Hematopoietic multipotent progenitor cell treated with erythropoietin and hydrocortisone succinate and interleukin-3 and kit ligand, for 8 days (in vitro differentiated cells): ENCODE results near the gene NUCB2.
"Not testable (repeated sequence)": the region's sequence is repeated elsewhere in the genome, so short reads cannot be mapped to it uniquely, and the experiment has no call there.

Experiments
- DNase-seq: peaks from one replicate; pipeline ENCODE4 v3.0.0-alpha.2; 2015

Gene NUCB2

GRCh38 chr11:17276236-17277023 lies at the start of gene NUCB2:
Gene NUCB2, plus strand, starts transcription at chr11:17276739. Its CDS starts 18,585 bp downstream, at chr11:17295324.
- DNase-seq = peak; percentile 96

DNA sequence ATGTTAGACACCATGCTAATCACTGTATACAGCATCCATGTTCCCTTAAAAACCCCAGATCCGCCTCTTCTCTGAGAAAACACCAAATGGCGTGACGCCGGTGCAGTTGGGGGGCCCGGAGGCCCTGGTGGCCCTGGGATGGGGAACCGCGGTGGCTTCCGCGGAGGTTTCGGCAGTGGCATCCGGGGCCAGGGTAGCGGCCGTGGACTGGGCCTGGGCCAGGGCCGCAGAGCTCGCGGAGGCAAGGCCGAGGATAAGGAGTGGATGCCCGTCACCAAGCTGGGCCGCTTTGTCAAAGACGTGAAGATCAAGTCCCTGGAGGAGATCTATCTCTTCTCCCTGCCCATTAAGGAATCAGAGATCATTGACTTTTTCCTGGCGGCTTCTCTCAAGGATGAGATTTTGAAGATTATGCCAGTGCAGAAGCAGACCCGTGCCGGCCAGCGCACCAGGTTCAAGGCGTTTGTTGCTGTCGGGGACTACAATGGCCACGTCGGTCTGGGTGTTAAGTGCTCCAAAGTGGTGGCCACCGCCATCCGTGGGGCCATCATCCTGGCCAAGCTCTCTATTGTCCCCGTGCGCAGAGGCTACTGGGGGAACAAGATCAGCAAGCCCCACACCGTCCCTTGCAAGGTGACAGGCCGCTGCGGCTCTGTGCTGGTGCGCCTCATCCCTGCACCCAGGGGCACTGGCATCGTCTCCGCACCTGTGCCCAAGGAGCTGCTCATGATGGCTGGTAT lies 48.2 kb upstream of the NUCB2 start:
- DNase-seq = not testable (repeated sequence)

DNA sequence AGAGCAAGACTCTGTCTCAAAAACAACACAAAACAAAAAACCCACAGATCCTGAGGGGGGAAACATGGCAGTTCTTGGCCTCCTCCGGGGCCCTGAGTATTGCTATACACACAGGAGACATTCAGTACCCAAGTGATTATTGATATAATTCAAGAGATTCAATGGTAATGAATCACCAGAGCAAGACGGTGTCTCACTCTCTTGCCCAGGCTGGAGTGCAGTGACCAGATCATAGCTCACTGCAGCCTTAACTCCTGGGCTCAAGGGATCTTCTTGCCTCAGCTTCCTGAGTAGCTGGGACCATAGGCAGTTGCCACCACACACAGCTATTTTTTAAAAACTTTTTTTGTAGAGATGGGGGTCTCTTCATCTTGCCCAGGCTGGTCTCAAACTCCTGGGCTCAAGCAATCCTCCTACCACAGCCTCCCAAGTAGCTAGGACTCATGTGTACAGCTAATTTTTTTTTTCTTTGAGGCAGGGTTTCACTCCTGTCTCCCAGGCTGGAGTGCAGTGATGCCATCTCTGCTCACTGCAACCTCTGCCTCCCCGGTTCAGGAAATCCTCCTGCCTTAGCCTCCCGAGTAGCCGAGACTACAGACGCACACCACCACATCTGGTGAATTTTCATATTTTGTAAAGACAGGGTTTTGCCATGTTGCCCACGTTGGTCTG lies 46.9 kb upstream of the NUCB2 start:
- DNase-seq = no peak

GRCh38 chr11:17230867-17231851 lies 45.4 kb upstream of the NUCB2 start:
- no peak for DNase-seq

- DNase-seq = no peak
Observed at GRCh38 chr11:17233101-17233500, 43.4 kb upstream of the NUCB2 start.

GRCh38 chr11:17238377-17238776 lies 38.2 kb upstream of the NUCB2 start:
- DNase-seq = no peak

GRCh38 chr11:17239927-17240326 lies 36.6 kb upstream of the NUCB2 start:
- not testable (repeated sequence) for DNase-seq

GRCh38 chr11:17240780-17241179 lies 35.8 kb upstream of the NUCB2 start:
- DNase-seq = no peak

GRCh38 chr11:17242954-17243353 lies 33.6 kb upstream of the NUCB2 start:
- not testable (repeated sequence) for DNase-seq

DNA sequence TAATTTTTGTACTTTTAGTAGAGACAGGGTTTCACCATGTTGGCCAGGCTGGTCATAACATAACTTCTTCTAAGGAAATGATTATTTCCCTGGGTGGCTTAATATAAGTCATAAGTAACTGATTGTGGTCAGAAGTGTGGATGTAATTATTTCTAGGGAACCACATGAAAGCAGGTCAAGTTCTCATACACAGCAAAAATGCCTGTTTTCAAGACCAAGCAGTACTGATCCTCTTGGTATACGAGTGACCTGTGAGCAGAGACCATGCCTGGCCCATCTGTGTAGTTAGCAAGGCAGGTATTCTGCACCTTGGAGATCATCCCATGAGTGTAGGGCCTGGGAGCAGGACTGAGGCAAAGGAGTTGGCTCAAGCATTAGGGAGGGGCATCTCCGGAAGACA lies 32.5 kb upstream of the NUCB2 start:
- DNase-seq = no peak

DNA sequence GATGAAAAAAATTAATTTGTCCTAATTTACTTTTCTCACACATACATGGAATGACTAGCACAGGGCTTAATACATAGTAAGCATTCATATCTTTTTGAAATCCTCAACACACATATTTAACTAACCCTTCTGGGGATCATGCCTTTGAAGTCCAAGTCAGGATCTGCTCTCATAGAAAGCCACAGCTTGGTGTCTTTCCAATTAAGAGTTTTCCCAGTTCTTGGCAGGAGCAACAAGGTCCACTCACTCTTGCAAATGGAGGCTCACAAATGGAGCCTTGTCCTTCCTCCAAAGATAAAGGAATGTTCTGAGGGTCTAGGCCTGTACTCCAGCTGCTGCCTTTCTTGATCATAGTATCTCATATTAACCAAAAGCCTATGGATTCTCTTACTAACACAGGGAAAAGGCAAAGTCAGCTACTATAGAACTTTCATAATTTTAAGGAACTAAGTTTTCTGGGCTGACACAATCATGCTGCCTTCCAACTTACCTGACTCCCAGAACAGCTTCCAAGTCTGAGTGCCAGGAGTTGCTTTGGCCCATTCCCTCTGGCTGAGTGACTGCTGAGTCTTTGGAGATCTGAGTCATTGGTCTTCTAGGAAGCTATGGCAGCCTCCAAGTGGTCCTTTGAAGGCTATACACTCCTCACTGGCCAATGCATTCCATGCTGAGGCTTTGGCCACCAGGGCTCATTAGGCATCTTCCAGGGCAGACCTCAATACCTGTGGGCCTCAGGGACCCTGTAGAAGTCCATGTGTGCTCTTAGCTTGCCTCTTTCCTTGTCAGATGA lies 25.8 kb upstream of the NUCB2 start:
- no peak for DNase-seq

- DNase-seq = no peak
Observed at GRCh38 chr11:17252704-17253103, 23.8 kb upstream of the NUCB2 start.

DNA sequence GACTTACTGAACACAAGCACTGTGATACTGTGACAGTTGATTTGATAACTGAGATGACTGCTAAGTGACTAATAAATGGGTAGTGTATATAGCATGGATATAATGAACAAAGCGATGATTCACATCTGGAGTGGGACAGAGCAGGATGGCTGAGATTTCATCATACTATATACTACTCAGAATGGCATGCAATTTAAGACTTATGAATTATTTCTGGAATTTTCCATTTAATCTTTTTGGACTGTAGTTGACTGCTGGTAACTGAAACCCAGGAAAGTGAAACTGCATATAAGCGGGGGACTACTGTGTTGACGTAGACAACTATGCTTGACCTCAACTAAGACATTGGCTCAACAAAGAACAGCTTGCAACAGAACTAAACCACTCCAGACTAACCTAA lies 20.0 kb upstream of the NUCB2 start:
- no peak for DNase-seq

DNA sequence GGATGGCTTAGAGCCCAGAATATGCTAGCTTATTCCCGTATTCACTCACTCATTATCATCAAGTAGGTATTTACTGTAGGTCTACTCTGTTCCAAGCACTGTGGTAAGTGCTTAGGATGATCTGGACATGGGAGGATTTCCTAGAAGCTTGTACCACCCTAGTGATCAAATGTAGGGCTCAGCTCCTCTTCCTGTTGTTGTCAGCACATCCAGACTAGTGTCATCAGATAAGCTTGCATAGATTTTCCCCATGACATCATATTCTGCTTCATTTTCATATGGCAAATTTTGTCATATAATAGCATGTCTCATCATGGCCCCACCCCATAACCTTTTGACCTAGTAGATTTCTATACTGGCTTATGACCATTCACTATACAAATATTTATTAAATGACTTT lies 19.3 kb upstream of the NUCB2 start:
- no peak for DNase-seq

GRCh38 chr11:17258670-17259069 lies 17.9 kb upstream of the NUCB2 start:
- DNase-seq = peak; percentile 61

GRCh38 chr11:17259519-17259918 lies 17.0 kb upstream of the NUCB2 start:
- no peak for DNase-seq

DNA sequence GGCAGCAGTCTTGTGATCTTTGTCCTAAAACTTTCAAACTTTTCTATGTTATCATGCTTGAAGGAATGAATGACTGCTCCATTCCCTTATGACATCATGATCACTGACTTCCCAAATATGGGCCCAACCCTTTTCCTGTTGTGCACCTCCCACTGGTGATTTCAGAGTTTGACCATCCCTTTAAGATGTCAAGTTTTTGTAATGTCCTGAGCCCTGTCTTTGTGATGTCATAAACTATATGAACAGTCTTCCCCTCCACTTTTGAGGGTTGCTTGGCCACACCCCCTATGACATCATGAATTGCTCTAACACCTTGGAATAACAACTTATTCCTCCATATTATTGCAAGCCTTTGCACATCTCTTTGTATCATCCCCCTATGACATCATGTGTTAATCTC lies 16.5 kb upstream of the NUCB2 start:
- DNase-seq = no peak

DNA sequence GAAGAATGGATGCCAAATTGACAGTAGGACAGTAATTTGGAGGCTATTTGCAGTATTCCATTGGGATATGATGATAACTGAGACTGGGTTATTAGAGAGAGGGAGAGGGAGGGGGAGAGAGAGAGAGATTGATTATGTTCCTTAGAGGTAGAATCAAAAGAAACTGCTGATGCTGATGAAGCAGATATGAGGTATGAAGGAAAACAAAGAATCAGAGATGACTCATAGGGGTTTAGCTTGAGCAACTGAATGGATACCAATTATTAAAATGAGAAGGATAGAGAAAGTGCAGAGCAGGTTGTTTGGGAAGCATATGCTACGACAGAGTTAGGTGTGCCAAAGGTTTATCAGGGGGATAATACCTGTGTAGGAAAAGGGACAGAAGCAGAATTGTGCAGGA lies 12.8 kb upstream of the NUCB2 start:
- no peak for DNase-seq

- DNase-seq = no peak
Observed at GRCh38 chr11:17266781-17267180, 9.8 kb upstream of the NUCB2 start.

DNA sequence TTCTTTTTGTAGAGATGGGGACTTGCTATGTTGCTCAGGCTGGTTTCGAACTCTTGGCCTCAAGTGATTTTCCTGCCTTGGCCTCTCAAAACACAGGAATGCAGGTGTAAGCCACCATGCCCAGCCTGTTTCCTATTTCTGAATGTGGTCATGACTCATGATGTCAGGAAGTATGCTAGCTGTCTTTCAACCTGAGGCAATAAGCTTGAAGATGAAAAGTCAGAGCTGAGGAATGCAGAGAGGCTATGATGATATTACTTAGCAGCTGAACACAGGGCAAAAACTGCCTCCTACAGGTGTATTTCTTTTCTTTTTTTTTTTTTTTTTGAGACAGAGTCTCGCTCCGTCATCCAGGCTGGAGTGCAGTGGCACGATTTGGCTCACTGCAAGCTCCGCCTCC lies 9.0 kb upstream of the NUCB2 start:
- no peak for DNase-seq

- not testable (repeated sequence) for DNase-seq
Observed at GRCh38 chr11:17268500-17268899, 8.0 kb upstream of the NUCB2 start.

DNA sequence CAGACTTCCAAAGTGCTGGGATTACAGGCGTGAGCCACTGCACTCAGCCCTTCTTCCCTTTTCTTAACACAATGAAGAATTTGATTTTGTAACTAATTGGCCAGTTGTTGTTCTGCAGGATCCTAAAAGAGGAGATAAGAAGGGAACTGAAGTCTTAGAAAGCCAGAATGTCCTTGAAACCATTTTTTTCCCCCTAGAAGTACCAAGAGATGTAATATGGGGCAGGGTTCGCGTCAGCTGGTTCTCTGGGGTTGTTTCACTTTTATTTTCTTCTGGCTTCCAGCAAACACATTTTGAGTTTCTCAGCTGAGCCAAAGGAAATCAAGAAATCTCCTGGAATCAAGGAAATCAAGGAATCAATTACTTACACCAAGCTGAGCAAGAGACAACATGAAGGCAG lies 7.6 kb upstream of the NUCB2 start:
- DNase-seq = no peak
